Jurkat, Clone E6-1 (cell line): ENCODE measurements around the gene PRDM7.
"Not testable (repeated sequence)": the region's sequence is repeated elsewhere in the genome, so short reads cannot be mapped to it uniquely, and the experiment has no call there.

Experiments
- DNase-seq: peaks from one replicate; pipeline ENCODE4 v3.0.0-alpha.2; 2011; ENCODE audit warnings: low read depth, low spot score
- H3K4me3 ChIP-seq: 2 replicates; pipeline ENCODE4 v1.5.1; 2011; ENCODE audit warnings: mild to moderate bottlenecking, low read length, control low read depth, moderate library complexity

Gene PRDM7

GRCh38 chr16:90078579-90078895 is 1.4 kb upstream of the PRDM7 start:
- DNase-seq = no peak
- no peak overlapping the region for H3K4me3 ChIP-seq

- DNase-seq = peak; percentile 66
- H3K4me3 ChIP-seq = peak overlapping the region; percentile 57
These were observed 837 bp upstream of the PRDM7 start for GRCh38 chr16:90077757-90078578.

GRCh38 chr16:90072442-90073105 is 4.6 kb downstream of the PRDM7 start:
- no peak overlapping the region for H3K4me3 ChIP-seq
- no peak for DNase-seq

- no peak overlapping the region for H3K4me3 ChIP-seq
These were observed 6.7 kb downstream of the PRDM7 start for GRCh38 chr16:90070440-90070839.

GRCh38 chr16:90061437-90061836 is 15.7 kb downstream of the PRDM7 start:
- H3K4me3 ChIP-seq = no peak overlapping the region
- DNase-seq = no peak

More at GRCh38 chr16:90070440-90070839, 6.7 kb downstream of the PRDM7 start:
- no peak for DNase-seq

GRCh38 chr16:90057738-90058173 is 19.4 kb downstream of the PRDM7 start:
- no peak overlapping the region for H3K4me3 ChIP-seq
- DNase-seq = no peak

- H3K4me3 ChIP-seq, DNase-seq: not testable (repeated sequence)
These were observed 20.6 kb downstream of the PRDM7 start for GRCh38 chr16:90056521-90056920.

GRCh38 chr16:90055371-90055770 is 21.8 kb downstream of the PRDM7 start:
- H3K4me3 ChIP-seq = no peak overlapping the region
- no peak for DNase-seq

GRCh38 chr16:90054554-90054953 is 22.6 kb downstream of the PRDM7 start:
- DNase-seq = no peak
- no peak overlapping the region for H3K4me3 ChIP-seq

GRCh38 chr16:90053902-90054500 is 23.1 kb downstream of the PRDM7 start:
- H3K4me3 ChIP-seq = no peak overlapping the region
- no peak for DNase-seq

GRCh38 chr16:90050969-90051368 is 26.2 kb downstream of the PRDM7 start:
- H3K4me3 ChIP-seq = no peak overlapping the region
- DNase-seq = no peak

GRCh38 chr16:90048737-90049330 is 28.3 kb downstream of the PRDM7 start:
- no peak overlapping the region for H3K4me3 ChIP-seq
- DNase-seq = no peak

- no peak for DNase-seq
- H3K4me3 ChIP-seq = no peak overlapping the region
These were observed 28.8 kb downstream of the PRDM7 start for GRCh38 chr16:90048347-90048722.

GRCh38 chr16:90047714-90048346 is 29.3 kb downstream of the PRDM7 start:
- DNase-seq = no peak
- no peak overlapping the region for H3K4me3 ChIP-seq

- no peak for DNase-seq
These were observed 30.0 kb downstream of the PRDM7 start for GRCh38 chr16:90046971-90047713.

GRCh38 chr16:90046122-90046970 is 30.8 kb downstream of the PRDM7 start:
- DNase-seq = no peak
- no peak overlapping the region for H3K4me3 ChIP-seq

More at GRCh38 chr16:90046971-90047713, 30.0 kb downstream of the PRDM7 start:
- no peak overlapping the region for H3K4me3 ChIP-seq

- no peak overlapping the region for H3K4me3 ChIP-seq
- no peak for DNase-seq
These were observed 33.0 kb downstream of the PRDM7 start for GRCh38 chr16:90044111-90044551.

- DNase-seq = no peak
- no peak overlapping the region for H3K4me3 ChIP-seq
These were observed 33.6 kb downstream of the PRDM7 start for GRCh38 chr16:90043526-90043925.
